ENCODE measurements around the gene FARS2. TPM values are rescaled to one million over a fixed set of nuclear protein-coding genes. Genes with fewer than 3 reads are reported as not detected.
"Not testable (repeated sequence)": the region's sequence is repeated elsewhere in the genome, so short reads cannot be mapped to it uniquely, and the experiment has no call there.

Gene FARS2
- total and polyA plus RNA-seq, 8 donors = 15.1 to 20.3 (median 17.9) TPM

DNA sequence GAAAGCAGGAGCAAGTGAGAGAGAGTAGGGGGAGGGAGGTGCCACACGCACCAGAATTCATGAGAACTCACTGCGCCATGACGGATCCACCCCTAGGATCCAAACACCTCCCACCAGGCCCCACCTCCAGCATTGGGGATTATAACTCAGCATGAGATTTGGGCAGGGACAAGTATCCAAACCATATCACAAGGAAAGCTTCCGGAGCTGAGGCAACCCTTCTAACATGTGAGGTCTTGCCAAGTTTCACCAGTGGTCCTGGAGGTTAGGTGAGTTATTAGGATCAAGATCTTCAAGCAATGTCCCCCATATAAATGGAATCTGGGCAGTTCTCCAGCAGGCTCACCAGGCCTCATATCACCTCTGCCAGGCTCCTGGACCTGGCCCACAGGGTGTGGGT, 437.0 kb downstream of the FARS2 start:
- Histone ChIP-seq H3K4me1 (peaks cover 0 to 27% of the 10 kb centered on the region in 2 donors), H3K4me3 (no peak overlapping the region), H3K27me3 (no peaks in the 10 kb centered on the region), H3K9me3 (no peaks in the 10 kb centered on the region), H3K36me3 (no peaks in the 10 kb centered on the region), H3K27ac (peak overlapping the region in 1 of 2 donors; percentile 66)
- TF ChIP-seq, protein P1, sequence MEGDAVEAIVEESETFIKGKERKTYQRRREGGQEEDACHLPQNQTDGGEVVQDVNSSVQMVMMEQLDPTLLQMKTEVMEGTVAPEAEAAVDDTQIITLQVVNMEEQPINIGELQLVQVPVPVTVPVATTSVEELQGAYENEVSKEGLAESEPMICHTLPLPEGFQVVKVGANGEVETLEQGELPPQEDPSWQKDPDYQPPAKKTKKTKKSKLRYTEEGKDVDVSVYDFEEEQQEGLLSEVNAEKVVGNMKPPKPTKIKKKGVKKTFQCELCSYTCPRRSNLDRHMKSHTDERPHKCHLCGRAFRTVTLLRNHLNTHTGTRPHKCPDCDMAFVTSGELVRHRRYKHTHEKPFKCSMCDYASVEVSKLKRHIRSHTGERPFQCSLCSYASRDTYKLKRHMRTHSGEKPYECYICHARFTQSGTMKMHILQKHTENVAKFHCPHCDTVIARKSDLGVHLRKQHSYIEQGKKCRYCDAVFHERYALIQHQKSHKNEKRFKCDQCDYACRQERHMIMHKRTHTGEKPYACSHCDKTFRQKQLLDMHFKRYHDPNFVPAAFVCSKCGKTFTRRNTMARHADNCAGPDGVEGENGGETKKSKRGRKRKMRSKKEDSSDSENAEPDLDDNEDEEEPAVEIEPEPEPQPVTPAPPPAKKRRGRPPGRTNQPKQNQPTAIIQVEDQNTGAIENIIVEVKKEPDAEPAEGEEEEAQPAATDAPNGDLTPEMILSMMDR (IDR thresholded peaks at IDR 0.05) = no peak
- ATAC-seq = no peak
- intact Hi-C loops (cut with DNase I) = no loop called here
- no peak for DNase-seq

DNA sequence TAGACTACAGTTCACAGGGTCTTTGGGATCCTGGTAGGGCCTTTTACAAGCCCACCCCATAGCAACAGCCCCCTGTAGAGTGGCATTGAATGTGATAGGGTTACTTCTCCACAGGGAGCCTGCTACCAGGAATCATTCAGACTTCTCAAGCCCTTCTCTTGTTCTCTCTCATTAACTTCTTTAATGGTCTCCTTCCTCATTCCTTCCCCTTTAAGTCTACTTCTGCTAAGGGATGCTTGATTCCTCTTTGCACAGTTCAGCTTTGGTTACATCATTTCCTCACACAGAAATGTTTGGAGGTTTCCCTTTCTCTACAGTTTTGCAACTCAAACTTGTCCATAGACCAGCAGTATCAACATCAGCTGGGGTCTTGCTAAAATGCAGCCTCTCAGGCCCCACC, 437.8 kb downstream of the FARS2 start:
- H3K36me3 ChIP-seq; H3K9me3 ChIP-seq; DNase-seq; H3K27me3 ChIP-seq; H3K4me3 ChIP-seq; intact Hi-C loops (cut with DNase I): not testable (repeated sequence)
- peaks cover 0 to 27% of the 10 kb centered on the region in 2 donors for H3K4me1 ChIP-seq
- ATAC-seq = peak; percentile 74
- H3K27ac ChIP-seq = peak overlapping the region in 1 of 2 donors; percentile 66

DNA sequence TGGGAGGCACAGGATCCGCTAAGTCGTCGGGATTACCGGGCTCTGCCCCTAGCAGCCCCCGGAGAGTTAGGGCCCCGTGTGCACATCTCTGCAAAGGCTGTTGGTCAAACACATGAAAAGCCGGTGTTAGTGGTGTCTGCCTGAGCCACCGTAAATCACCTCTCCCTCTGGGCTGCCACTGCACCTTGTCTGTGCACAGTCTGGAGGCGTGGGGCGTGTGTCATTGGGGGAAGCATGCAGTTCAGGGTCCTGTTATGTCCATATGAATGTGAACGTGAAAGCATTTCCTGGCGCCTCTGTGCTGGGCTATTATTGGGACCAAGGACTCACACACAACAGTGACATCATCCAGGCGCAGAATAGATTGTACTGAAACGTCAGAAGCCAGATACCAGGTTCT, 439.9 kb downstream of the FARS2 start:
- TF ChIP-seq, protein P1 (IDR thresholded peaks at IDR 0.05) = no peak
- no peaks in the 10 kb centered on the region for H3K36me3 ChIP-seq
- DNase-seq (no peak), ATAC-seq (no peak)
- H3K27ac ChIP-seq = no peak overlapping the region
- intact Hi-C loops (cut with DNase I) = no loop called here
- no peak overlapping the region for H3K4me3 ChIP-seq
- H3K27me3 ChIP-seq = no peaks in the 10 kb centered on the region
- no peaks in the 10 kb centered on the region for H3K9me3 ChIP-seq
- H3K4me1 ChIP-seq = peaks cover 0 to 14% of the 10 kb centered on the region in 2 donors

DNA sequence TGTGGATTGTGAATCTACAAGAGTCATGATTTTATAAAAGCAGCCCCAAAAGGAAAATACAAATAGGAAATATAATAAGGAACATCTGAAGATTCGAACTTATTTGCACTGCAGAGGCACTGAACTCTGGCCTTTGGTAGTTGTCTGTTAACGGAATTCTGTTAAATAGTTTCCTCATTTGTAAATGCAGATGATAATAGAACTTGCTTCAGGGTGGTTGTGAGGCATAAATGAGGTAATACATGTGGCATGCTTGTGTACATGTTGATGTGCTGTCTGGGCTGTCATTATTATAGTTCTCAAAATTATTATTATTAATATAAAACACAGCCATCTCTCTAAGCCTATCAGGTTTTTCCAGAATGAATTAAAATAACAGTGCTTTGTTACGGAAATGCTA, 443.4 kb downstream of the FARS2 start:
- no peak for ATAC-seq
- H3K4me1 ChIP-seq = peaks cover 0 to under 1% of the 10 kb centered on the region in 2 donors
- no peaks in the 10 kb centered on the region for H3K27me3 ChIP-seq
- TF ChIP-seq, protein P1 (IDR thresholded peaks at IDR 0.05) = no peak
- no peak overlapping the region for H3K27ac ChIP-seq
- intact Hi-C loops (cut with DNase I) = no loop called here
- DNase-seq = no peak
- H3K4me3 ChIP-seq = no peak overlapping the region
- no peaks in the 10 kb centered on the region for H3K36me3 ChIP-seq
- H3K9me3 ChIP-seq = no peaks in the 10 kb centered on the region

DNA sequence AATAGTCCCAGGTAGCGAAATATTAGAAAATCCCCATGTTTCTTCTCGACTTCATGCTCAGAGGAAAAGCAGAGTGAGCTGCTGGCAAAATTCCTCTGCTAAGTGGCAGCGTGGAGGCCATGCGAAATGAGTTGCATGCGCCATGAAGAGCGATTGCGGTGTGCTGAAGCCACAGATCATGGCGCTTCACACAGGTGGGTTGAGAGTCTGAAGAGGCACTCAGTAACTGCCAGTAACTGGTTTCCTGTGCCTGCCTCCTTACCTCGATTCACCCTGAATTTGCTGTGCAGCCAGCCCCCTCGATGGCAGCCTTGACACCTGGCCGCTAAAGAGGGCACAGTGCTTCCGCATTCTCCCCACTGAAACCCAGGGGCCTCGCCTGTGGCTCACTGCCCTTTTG, 443.9 kb downstream of the FARS2 start:
- Histone ChIP-seq H3K4me1 (no peaks in the 10 kb centered on the region), H3K27ac (no peak overlapping the region), H3K36me3 (no peaks in the 10 kb centered on the region), H3K9me3 (no peaks in the 10 kb centered on the region), H3K4me3 (no peak overlapping the region), H3K27me3 (no peaks in the 10 kb centered on the region)
- DNase-seq (no peak), ATAC-seq (no peak)
- TF ChIP-seq, protein P1 (IDR thresholded peaks at IDR 0.05) = no peak
- intact Hi-C loops (cut with DNase I) = no loop called here
